ENCODE results near the gene SLC25A23. TPM values are rescaled to one million over a fixed set of nuclear protein-coding genes. Genes with fewer than 3 reads are reported as not detected.

The SLC25A23 gene
- total and polyA plus RNA-seq, 2 of the 8 experiments (the other 6 are each of a cell fraction or from before 2014, with no cell fraction given) = 18.0 to 48.1 TPM

DNA sequence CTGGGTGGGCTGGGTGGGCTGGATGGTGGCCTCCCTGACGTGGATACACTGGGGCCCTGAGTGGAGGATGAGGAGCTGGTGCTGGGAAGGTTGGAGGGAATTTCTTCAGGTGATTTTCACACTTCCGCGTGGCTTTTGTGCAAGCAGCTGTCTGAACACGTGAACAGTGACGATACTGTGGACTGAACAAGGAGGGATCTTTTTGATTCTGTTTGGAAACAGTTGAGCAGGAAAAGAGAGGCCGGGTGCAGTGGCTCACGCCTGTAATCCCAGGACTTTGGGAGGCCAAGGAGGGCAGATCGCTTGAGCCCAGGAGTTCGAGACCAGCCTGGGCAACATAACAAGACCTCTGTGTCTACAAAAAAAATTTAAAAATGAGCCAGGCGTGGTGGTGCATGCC, 57.5 kb downstream of the SLC25A23 start:
- Histone ChIP-seq H2BK5ac (ENCODE audit: low read depth, low read length) (no peak overlapping the region), H3K4me1 (replicated peaks in 1 of 4; ENCODE audit: control insufficient read depth in 3 of 4, insufficient read depth in 4 of 4, low read length in 3 of 4) (no peaks in the 10 kb centered on the region), H3K36me3 (ENCODE audit: control insufficient read depth in 2 of 4, insufficient read depth in 4 of 4, low read length in 3 of 4) (no peaks in the 10 kb centered on the region), H3K9me3 (ENCODE audit: insufficient read depth in 2 of 2, low read depth in 1 of 2, low read length in 1 of 2) (no peaks in the 10 kb centered on the region), H3K18ac (ENCODE audit: extremely low read depth, low read length) (no peak overlapping the region), H2AFZ (ENCODE audit: low read length) (no peak overlapping the region), H3K23ac (ENCODE audit: insufficient read length) (no peak overlapping the region), H4K91ac (replicated peaks; ENCODE audit: insufficient read length, low read length) (no peak overlapping the region), H2BK12ac (ENCODE audit: low read depth, low read length) (no peak overlapping the region), H2BK20ac (ENCODE audit: low read length) (no peak overlapping the region), H3K27me3 (replicated peaks in 1 of 4; ENCODE audit: control insufficient read depth in 3 of 4, extremely low read depth in 1 of 4, insufficient read depth in 3 of 4, low read length in 3 of 4) (no peaks in the 10 kb centered on the region; a peak in 1 of 7 replicates), H2BK15ac (ENCODE audit: low read length) (no peak overlapping the region), H3K79me2 (ENCODE audit: control insufficient read depth in 1 of 2, insufficient read depth in 2 of 2, low read length in 2 of 2) (no peaks in the 10 kb centered on the region), H3K56ac (replicated peaks; ENCODE audit: insufficient read length, low read depth, low read length) (no peak overlapping the region), H4K5ac (ENCODE audit: insufficient read length, low read depth, low read length) (no peak overlapping the region), H2AK5ac (ENCODE audit: low read depth, low read length) (no peak overlapping the region), H3K14ac (ENCODE audit: insufficient read length) (no peak overlapping the region), H3K9ac (replicated peaks in 1 of 4; ENCODE audit: extremely low read depth in 1 of 4, low read depth in 3 of 4, low read length in 3 of 4) (no peak overlapping the region), H3K27ac (ENCODE audit: low read depth, low read length) (no peak overlapping the region), H4K20me1 (replicated peaks in 1 of 2; ENCODE audit: control insufficient read depth in 1 of 2, insufficient read depth in 2 of 2, low read length in 2 of 2) (no peaks in the 10 kb centered on the region), H3K4ac (replicated peaks; ENCODE audit: insufficient read length, low read depth, low read length) (no peak overlapping the region), H4K8ac (ENCODE audit: extremely low read depth, insufficient read depth, low read length) (no peak overlapping the region), H3K23me2 (ENCODE audit: low read depth, low read length) (no peaks in the 10 kb centered on the region), H2BK120ac (replicated peaks; ENCODE audit: low read depth, low read length) (no peak overlapping the region), H3K4me2 (ENCODE audit: insufficient read depth in 1 of 2, low read depth in 2 of 2, low read length in 2 of 2) (no peak overlapping the region), H3K4me3 (ENCODE audit: extremely low read depth in 1 of 4, insufficient read depth in 2 of 4, low read depth in 3 of 4, low read length in 4 of 4) (no peak overlapping the region), H3K79me1 (ENCODE audit: low read depth, low read length) (no peaks in the 10 kb centered on the region)
- 86% methylated on average over 10 of the region's 10 CpGs; no CpG with 5 or more reads in 1 of the 2 experiments for WGBS, 2 experiments (ENCODE audit: extremely low coverage in 1 of 2, insufficient coverage in 1 of 2, insufficient read length in 1 of 2, insufficient replicate concordance in 2 of 2, low coverage in 1 of 2, low lambda C conversion rate in 2 of 2, missing lambda C conversion rate in 1 of 2)
- ChIA-PET POLR2A (ENCODE audit: partially characterized antibody) (interaction anchor here (0.7 to 1.9 kb wide), 4 partner anchors 9 to 24 kb away, joined by 3 to 5 read pairs (median 4); partner anchors contain the start of gene GTF2F1), CTCF (ENCODE audit: partially characterized antibody) (interaction anchor here (2.7 kb wide), 1 partner anchor 10 kb away, joined by 11 read pairs; no protein-coding TSS in a partner anchor)
- DNase-seq (ENCODE audit: low read depth in 1 of 2, low spot score in 2 of 2) (no peak), FAIRE-seq (no peak)
- no peak for TF ChIP-seq RAD21 (IDR thresholded peaks at IDR 0.05 in 1 of 2, conservative IDR thresholded peaks at IDR 0.05 in 1 of 2; ENCODE audit: low read depth in 2 of 2, low read length in 2 of 2)
- TF ChIP-seq EGR1 (IDR thresholded peaks at IDR 0.05; ENCODE audit: borderline replicate concordance, low read depth, low read length) = no peak
- TF ChIP-seq KDM1A (IDR thresholded peaks at IDR 0.05; ENCODE audit: borderline replicate concordance, low read length) = no peak
